OCI-LY7 (cell line): ENCODE results near the gene SYVN1.

Experiments used
- CTCF ChIP-seq: fragments of 200-600 bp; sonication (generic); conservative IDR thresholded peaks from 2 replicates; pipeline ENCODE4 v1.5.1; 2014; ENCODE audit warnings: mild to moderate bottlenecking, antibody characterized with exemption, low read length, moderate library complexity, mixed read lengths
- EZH2phosphoT487 ChIP-seq: fragments of 200-600 bp; sonication (generic); IDR thresholded peaks from 2 replicates; pipeline ENCODE4 v1.6.1; 2018; ENCODE audit warnings: low read depth, borderline replicate concordance, mild to moderate bottlenecking, mixed run types, antibody characterized with exemption, low read length, moderate library complexity, mixed read lengths

- no peak for TF ChIP-seq CTCF
- TF ChIP-seq EZH2phosphoT487: no peak
These were observed 38.1 kb downstream of the SYVN1 start, which contains the start of gene VPS51 for GRCh38 chr11:65095974-65096806.
